GM19035 (cell line): ENCODE measurements around the gene SLC39A11.
"Not testable (repeated sequence)": the region's sequence is repeated elsewhere in the genome, so short reads cannot be mapped to it uniquely, and the experiment has no call there.

Experiments used
- ATAC-seq: cut with Tn5 transposase; IDR thresholded peaks from one replicate; pipeline ENCODE4 v1.9.1; 2021; ENCODE audit not compliant: unreplicated experiment

Gene SLC39A11

GRCh38 chr17:73111386-73111785, 18.9 kb upstream of the SLC39A11 start:
- ATAC-seq = no peak

GRCh38 chr17:73107191-73107590, 14.7 kb upstream of the SLC39A11 start:
- ATAC-seq = no peak

- ATAC-seq = no peak
Measured at GRCh38 chr17:73105431-73105830, 12.9 kb upstream of the SLC39A11 start.

GRCh38 chr17:73104450-73104849, 12.0 kb upstream of the SLC39A11 start:
- no peak for ATAC-seq

GRCh38 chr17:73103641-73104335, 11.3 kb upstream of the SLC39A11 start:
- ATAC-seq = no peak

- ATAC-seq = no peak
Measured at GRCh38 chr17:73101031-73101430, 8.5 kb upstream of the SLC39A11 start.

- ATAC-seq = no peak
Measured at GRCh38 chr17:73100363-73100762, 7.9 kb upstream of the SLC39A11 start.

- ATAC-seq = no peak
Measured at GRCh38 chr17:73099511-73099910, 7.0 kb upstream of the SLC39A11 start.

- ATAC-seq = no peak
Measured at GRCh38 chr17:73098919-73099318, 6.4 kb upstream of the SLC39A11 start.

GRCh38 chr17:73097973-73098765, 5.7 kb upstream of the SLC39A11 start:
- not testable (repeated sequence) for ATAC-seq

- no peak for ATAC-seq
Measured at GRCh38 chr17:73096866-73097265, 4.4 kb upstream of the SLC39A11 start.

- ATAC-seq = no peak
Measured at GRCh38 chr17:73096211-73096610, 3.7 kb upstream of the SLC39A11 start.

GRCh38 chr17:73093286-73093685, 798 bp upstream of the SLC39A11 start:
- ATAC-seq = no peak

- ATAC-seq = no peak
Measured at GRCh38 chr17:73091770-73092522, 542 bp downstream of the SLC39A11 start.

- ATAC-seq = no peak
Measured at GRCh38 chr17:73091410-73091769, 1.1 kb downstream of the SLC39A11 start.

- no peak for ATAC-seq
Measured at GRCh38 chr17:73090396-73091202, 1.9 kb downstream of the SLC39A11 start.

- ATAC-seq = no peak
Measured at GRCh38 chr17:73089322-73090317, 2.9 kb downstream of the SLC39A11 start.

GRCh38 chr17:73088561-73088960, 3.9 kb downstream of the SLC39A11 start:
- ATAC-seq = no peak

- ATAC-seq = no peak
Measured at GRCh38 chr17:73083432-73083831, 9.1 kb downstream of the SLC39A11 start.

- no peak for ATAC-seq
Measured at GRCh38 chr17:73074566-73074965, 17.9 kb downstream of the SLC39A11 start.
